ENCODE data around the gene TMPRSS3. TPM values are rescaled to one million over a fixed set of nuclear protein-coding genes. Genes with fewer than 3 reads are reported as not detected.

TMPRSS3 gene
- total RNA-seq, 2 donors from 2014 or later: 0.19 to 8.4 TPM

GRCh38 chr21:42375966-42376337, 19.9 kb downstream of the TMPRSS3 start:
- Mint-ChIP-seq H3K27me3 (peaks cover 10 to 35% of the 10 kb centered on the region in 2 donors), H3K27ac (no peak overlapping the region), H3K9me3 (no peaks in the 10 kb centered on the region), H3K36me3 (no peaks in the 10 kb centered on the region), H3K4me1 (ENCODE audit: low read depth in 2 of 2) (peaks cover 0 to 2% of the 10 kb centered on the region in 2 donors), H3K4me3 (no peak overlapping the region)
- no peak for ATAC-seq
- no peak for DNase-seq (ENCODE audit: low spot score)

- H3K9me3 Mint-ChIP-seq: no peaks in the 10 kb centered on the region
- H3K4me3 Mint-ChIP-seq: no peak overlapping the region
- H3K36me3 Mint-ChIP-seq: no peaks in the 10 kb centered on the region
- no peak for ATAC-seq
- peaks cover 0 to 2% of the 10 kb centered on the region in 2 donors for H3K4me1 Mint-ChIP-seq (ENCODE audit: low read depth in 2 of 2)
- H3K27me3 Mint-ChIP-seq: peaks cover 14 to 38% of the 10 kb centered on the region in 2 donors
- no peak for DNase-seq (ENCODE audit: low spot score)
- H3K27ac Mint-ChIP-seq: no peak overlapping the region
Observed at GRCh38 chr21:42375506-42375905, 20.3 kb downstream of the TMPRSS3 start.

GRCh38 chr21:42374864-42375499, 20.9 kb downstream of the TMPRSS3 start:
- peaks cover 0 to 2% of the 10 kb centered on the region in 2 donors for H3K4me1 Mint-ChIP-seq (ENCODE audit: low read depth in 2 of 2)
- ATAC-seq (no peak), DNase-seq (ENCODE audit: low spot score) (no peak)
- H3K36me3 Mint-ChIP-seq: no peaks in the 10 kb centered on the region
- H3K27me3 Mint-ChIP-seq: peaks cover 15 to 38% of the 10 kb centered on the region in 2 donors
- H3K9me3 Mint-ChIP-seq: no peaks in the 10 kb centered on the region
- H3K27ac Mint-ChIP-seq: no peak overlapping the region
- peak overlapping the region; percentile 30 for H3K4me3 Mint-ChIP-seq

GRCh38 chr21:42374457-42374856, 21.4 kb downstream of the TMPRSS3 start:
- Mint-ChIP-seq H3K27ac (peak overlapping the region; percentile 11 to 31), H3K36me3 (no peaks in the 10 kb centered on the region), H3K27me3 (peaks cover 15 to 38% of the 10 kb centered on the region in 2 donors), H3K9me3 (no peaks in the 10 kb centered on the region), H3K4me3 (peak overlapping the region; percentile 30), H3K4me1 (ENCODE audit: low read depth in 2 of 2) (peaks cover 0 to 2% of the 10 kb centered on the region in 2 donors)
- ATAC-seq (no peak), DNase-seq (ENCODE audit: low spot score) (no peak)

- no peak for ATAC-seq
- H3K36me3 Mint-ChIP-seq: no peaks in the 10 kb centered on the region
- peak overlapping the region; percentile 30 for H3K4me3 Mint-ChIP-seq
- H3K4me1 Mint-ChIP-seq (ENCODE audit: low read depth in 2 of 2): peaks cover 0 to 2% of the 10 kb centered on the region in 2 donors
- H3K27me3 Mint-ChIP-seq: peaks cover 15 to 41% of the 10 kb centered on the region in 2 donors
- H3K27ac Mint-ChIP-seq: peak overlapping the region; percentile 11 to 31
- H3K9me3 Mint-ChIP-seq: no peaks in the 10 kb centered on the region
- no peak for DNase-seq (ENCODE audit: low spot score)
Observed at GRCh38 chr21:42373908-42374455, 21.9 kb downstream of the TMPRSS3 start.

- ATAC-seq (no peak), DNase-seq (ENCODE audit: low spot score) (no peak)
- Mint-ChIP-seq H3K27ac (no peak overlapping the region), H3K4me3 (no peak overlapping the region), H3K4me1 (ENCODE audit: low read depth in 2 of 2) (peaks cover 0 to 2% of the 10 kb centered on the region in 2 donors), H3K27me3 (peaks cover 15 to 41% of the 10 kb centered on the region in 2 donors), H3K9me3 (no peaks in the 10 kb centered on the region), H3K36me3 (no peaks in the 10 kb centered on the region)
Observed at GRCh38 chr21:42373196-42373907, 22.5 kb downstream of the TMPRSS3 start.

- Mint-ChIP-seq H3K9me3 (no peaks in the 10 kb centered on the region), H3K4me3 (no peak overlapping the region), H3K4me1 (ENCODE audit: low read depth in 2 of 2) (peaks cover 0 to 2% of the 10 kb centered on the region in 2 donors), H3K27ac (peak overlapping the region in 1 of 2 donors; percentile 16), H3K36me3 (no peaks in the 10 kb centered on the region), H3K27me3 (peaks cover 15 to 33% of the 10 kb centered on the region in 2 donors)
- no peak for ATAC-seq
- DNase-seq (ENCODE audit: low spot score): no peak
Observed at GRCh38 chr21:42370894-42371654, 24.8 kb downstream of the TMPRSS3 start.

- no peak for DNase-seq (ENCODE audit: low spot score)
- Mint-ChIP-seq H3K27ac (no peak overlapping the region), H3K4me3 (no peak overlapping the region), H3K27me3 (peaks cover 15 to 32% of the 10 kb centered on the region in 2 donors), H3K4me1 (ENCODE audit: low read depth in 2 of 2) (no peaks in the 10 kb centered on the region), H3K36me3 (no peaks in the 10 kb centered on the region), H3K9me3 (no peaks in the 10 kb centered on the region)
- no peak for ATAC-seq
Observed at GRCh38 chr21:42369821-42370220, 26.0 kb downstream of the TMPRSS3 start.

GRCh38 chr21:42367367-42368165, 28.3 kb downstream of the TMPRSS3 start:
- Mint-ChIP-seq H3K4me1 (ENCODE audit: low read depth in 2 of 2) (no peaks in the 10 kb centered on the region), H3K4me3 (no peak overlapping the region), H3K9me3 (no peaks in the 10 kb centered on the region), H3K27me3 (peaks cover 22 to 33% of the 10 kb centered on the region in 2 donors), H3K27ac (no peak overlapping the region), H3K36me3 (no peaks in the 10 kb centered on the region)
- DNase-seq (ENCODE audit: low spot score) (peak; percentile 25), ATAC-seq (no peak)

GRCh38 chr21:42366292-42367010, 29.4 kb downstream of the TMPRSS3 start, which contains the start of gene TFF1:
TFF1 (minus strand) TSS chr21:42366535; CDS start chr21:42366495, 40 bp downstream.
- Mint-ChIP-seq H3K27me3 (peaks cover 17 to 37% of the 10 kb centered on the region in 2 donors), H3K4me1 (ENCODE audit: low read depth in 2 of 2) (no peaks in the 10 kb centered on the region), H3K36me3 (no peaks in the 10 kb centered on the region), H3K4me3 (no peak within 1 kb of the TSS), H3K27ac (no peak within 1 kb of the TSS), H3K9me3 (no peaks in the 10 kb centered on the region)
- DNase-seq (ENCODE audit: low spot score) (no peak), ATAC-seq (no peak)

GRCh38 chr21:42365770-42366169, 30.1 kb downstream of the TMPRSS3 start:
- ATAC-seq (no peak), DNase-seq (ENCODE audit: low spot score) (no peak)
- H3K36me3 Mint-ChIP-seq: no peaks in the 10 kb centered on the region
- no peak overlapping the region for H3K27ac Mint-ChIP-seq
- no peaks in the 10 kb centered on the region for H3K4me1 Mint-ChIP-seq (ENCODE audit: low read depth in 2 of 2)
- H3K4me3 Mint-ChIP-seq: no peak overlapping the region
- H3K9me3 Mint-ChIP-seq: no peaks in the 10 kb centered on the region
- peaks cover 10 to 30% of the 10 kb centered on the region in 2 donors for H3K27me3 Mint-ChIP-seq

GRCh38 chr21:42364304-42364865, 31.5 kb downstream of the TMPRSS3 start:
- no peaks in the 10 kb centered on the region for H3K4me1 Mint-ChIP-seq (ENCODE audit: low read depth in 2 of 2)
- ATAC-seq: no peak
- H3K36me3 Mint-ChIP-seq: no peaks in the 10 kb centered on the region
- no peak for DNase-seq (ENCODE audit: low spot score)
- H3K27ac Mint-ChIP-seq: peak overlapping the region in 1 of 2 donors; percentile 35
- no peaks in the 10 kb centered on the region for H3K9me3 Mint-ChIP-seq
- H3K4me3 Mint-ChIP-seq: no peak overlapping the region
- peaks cover 7 to 28% of the 10 kb centered on the region in 2 donors for H3K27me3 Mint-ChIP-seq

Data from natural killer cell treated with Interleukin-12 subunit alpha and Interleukin-12 subunit beta and Interleukin-15 and Interleukin-18, amount 100 ng/mL, for 72 hours (primary cell).